IPS DF 4.7 (cell line): ENCODE data around the gene PDLIM3.
"Not testable (repeated sequence)": the region's sequence is repeated elsewhere in the genome, so short reads cannot be mapped to it uniquely, and the experiment has no call there.

Experiments used
- DNase-seq: peaks from one replicate; pipeline ENCODE4 v3.0.0-alpha.2; 2013; ENCODE audit warnings: low spot score; ENCODE audit errors: extremely low read depth

Gene PDLIM3, protein sequence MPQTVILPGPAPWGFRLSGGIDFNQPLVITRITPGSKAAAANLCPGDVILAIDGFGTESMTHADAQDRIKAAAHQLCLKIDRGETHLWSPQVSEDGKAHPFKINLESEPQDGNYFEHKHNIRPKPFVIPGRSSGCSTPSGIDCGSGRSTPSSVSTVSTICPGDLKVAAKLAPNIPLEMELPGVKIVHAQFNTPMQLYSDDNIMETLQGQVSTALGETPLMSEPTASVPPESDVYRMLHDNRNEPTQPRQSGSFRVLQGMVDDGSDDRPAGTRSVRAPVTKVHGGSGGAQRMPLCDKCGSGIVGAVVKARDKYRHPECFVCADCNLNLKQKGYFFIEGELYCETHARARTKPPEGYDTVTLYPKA

DNA sequence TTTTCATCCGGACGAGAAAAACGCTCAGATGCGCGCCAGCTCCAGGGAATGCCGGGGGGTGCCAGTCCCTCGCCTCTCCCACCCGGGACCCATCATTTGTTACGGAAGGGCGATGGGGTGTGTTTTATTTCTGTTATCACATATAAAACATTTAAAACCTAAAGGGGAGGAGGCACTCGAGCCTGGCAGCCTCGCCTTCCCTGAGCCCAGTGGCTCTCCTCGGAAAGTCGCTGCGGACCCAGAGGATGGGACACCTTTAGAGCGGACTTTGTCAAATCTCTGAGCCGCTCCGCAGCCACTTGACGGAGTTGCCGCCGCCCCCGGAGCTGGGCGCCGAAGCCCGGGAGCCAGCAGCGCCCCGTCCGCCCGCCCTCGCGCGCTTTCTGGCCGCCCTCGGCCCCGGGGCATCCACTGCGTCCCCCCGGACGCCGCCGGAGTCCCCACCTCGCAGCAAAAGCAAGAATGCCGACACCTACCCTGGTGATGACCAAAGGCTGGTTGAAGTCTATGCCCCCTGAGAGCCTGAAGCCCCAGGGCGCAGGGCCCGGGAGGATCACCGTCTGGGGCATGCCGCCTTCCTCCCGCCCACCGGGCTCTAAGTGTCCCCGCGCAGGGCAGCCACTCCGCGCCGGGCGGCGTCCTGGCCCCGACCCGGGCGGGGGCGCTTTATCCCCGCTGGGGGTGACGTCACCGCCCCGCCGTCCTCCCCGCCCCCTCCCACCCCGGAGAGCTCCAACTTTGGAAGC lies at the start of gene PDLIM3:
Gene PDLIM3 (minus strand): TSS at position 642 of the 746 bp plus-strand sequence. CDS start 73 bp downstream, at position 569.
- no peak for DNase-seq

DNA sequence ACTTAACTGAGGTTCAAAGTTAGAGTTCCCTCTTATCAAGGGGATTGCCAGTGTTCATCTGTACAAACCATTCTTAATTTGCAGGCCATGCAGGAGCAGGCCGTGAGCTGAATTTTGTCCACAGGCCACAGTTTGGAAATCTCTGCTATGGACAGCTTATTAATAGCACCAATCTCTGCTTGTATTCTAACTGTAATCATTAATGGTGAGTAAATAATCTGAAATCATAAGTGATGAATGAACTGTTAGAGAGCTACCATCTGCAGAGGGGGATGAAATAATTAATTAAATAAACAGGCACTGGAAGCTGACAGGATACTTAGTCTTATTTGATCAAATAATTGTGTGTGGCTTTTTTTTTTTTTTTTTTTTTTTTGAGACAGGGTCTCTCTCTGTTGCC lies 48.5 kb upstream of the PDLIM3 start:
- no peak for DNase-seq

DNA sequence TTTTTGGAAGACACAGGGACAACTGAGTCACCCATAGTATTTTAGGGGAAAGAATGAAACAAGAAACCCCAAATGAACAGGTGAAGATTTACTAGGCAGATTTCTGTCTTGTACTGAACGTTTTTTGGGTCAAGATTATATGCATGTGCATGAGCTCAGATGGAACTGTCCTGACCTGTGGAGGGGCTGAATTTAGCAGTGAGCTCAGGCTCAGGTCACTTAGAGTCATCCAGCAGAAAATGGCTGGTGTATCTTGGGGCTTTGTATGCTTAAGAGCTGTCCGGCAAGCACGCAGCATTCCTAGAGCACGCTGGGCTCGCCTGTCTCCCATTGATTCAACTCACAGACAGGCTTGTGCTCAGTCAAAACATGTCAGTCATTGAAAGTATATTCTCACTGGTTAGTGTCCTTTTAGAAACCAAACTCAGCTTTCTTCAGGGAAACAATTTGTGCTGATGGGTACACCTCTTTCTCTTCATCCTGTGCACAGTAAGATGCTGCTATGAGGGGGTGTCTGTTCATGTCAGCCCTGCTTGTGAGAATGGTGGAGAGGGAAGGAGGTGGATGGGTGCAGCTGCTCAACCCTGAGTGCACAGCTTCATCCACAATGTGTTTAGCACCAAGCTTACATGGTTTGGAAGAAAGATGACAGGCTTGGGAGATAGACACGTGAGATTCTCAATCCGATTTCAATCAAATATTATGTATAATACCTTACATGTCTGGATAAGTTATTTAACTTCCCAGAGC lies 47.5 kb upstream of the PDLIM3 start:
- DNase-seq = no peak

DNA sequence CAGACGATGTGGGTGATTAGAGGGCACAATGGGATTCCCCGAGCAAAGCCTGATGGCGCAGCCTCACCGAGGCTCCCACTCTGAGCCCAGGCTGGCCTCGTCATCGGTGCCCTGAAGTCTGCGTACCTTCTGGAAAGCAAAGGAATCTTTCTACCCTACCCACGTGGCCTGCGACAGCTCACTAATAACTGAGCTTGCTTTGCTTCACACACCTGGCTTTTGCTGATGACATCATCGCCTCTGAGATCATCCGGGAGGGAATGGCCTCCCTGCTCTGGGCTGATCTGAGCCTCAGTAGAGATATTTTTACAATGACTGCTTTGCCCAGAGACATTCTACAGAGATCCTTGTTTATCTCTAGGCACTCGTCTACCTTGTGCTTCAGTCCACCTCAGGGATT lies 45.4 kb upstream of the PDLIM3 start:
- DNase-seq = no peak

- DNase-seq = no peak
These were observed 43.0 kb upstream of the PDLIM3 start for GRCh38 chr4:185578284-185578683.

- DNase-seq = no peak
These were observed 41.9 kb upstream of the PDLIM3 start for GRCh38 chr4:185576962-185577950.

DNA sequence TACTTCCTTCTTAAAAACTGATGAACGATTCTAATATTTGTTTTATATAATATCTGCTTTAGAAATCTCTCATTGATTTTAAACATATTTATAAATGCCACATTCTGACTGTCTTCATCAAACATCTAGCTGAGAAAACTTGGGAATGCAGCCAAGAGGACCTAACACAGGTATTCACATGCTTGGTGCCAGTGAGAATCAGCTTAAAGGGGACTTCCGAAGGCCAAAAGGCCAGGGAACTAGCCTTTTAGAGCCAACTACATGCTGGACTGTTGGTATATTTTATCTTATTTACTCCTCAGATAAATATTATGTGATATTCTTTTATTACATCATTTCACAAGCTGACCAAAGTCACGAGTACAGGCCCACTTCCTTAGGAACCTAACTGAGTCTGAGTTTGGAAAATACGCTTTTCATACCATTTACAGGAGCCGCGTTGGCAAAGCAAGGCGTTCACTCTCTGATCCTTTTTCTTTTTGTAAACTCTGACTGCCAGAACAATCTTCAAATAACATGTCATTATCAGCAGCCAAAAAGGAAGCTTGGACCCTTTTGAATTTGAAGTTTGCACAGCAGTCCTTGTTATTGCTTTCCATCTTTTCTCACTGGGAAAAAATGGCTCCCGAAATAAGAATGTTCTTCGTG lies 41.1 kb upstream of the PDLIM3 start:
- DNase-seq = no peak

GRCh38 chr4:185573651-185574199 lies 38.4 kb upstream of the PDLIM3 start:
- peak; percentile 76 for DNase-seq

DNA sequence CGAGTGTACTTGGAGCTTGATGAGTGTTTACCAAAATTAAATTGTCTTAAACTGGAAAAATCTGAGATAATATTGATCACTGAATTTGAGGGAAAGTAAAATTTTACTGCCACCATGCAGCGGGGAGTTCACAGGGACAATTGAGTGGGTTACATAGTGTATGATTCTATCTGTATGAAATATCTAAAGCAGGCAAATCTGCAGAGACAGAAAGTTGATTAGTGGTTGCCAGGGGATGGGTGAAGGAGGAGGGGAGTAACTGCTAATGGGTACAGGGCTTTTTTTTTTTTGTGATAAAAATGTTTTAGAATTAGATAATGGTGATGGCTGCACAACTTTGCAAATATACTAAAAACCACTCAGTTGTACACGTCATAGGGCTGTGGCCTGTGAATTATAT lies 35.4 kb upstream of the PDLIM3 start:
- DNase-seq = no peak

- no peak for DNase-seq
These were observed 32.4 kb upstream of the PDLIM3 start for GRCh38 chr4:185567381-185568376.

DNA sequence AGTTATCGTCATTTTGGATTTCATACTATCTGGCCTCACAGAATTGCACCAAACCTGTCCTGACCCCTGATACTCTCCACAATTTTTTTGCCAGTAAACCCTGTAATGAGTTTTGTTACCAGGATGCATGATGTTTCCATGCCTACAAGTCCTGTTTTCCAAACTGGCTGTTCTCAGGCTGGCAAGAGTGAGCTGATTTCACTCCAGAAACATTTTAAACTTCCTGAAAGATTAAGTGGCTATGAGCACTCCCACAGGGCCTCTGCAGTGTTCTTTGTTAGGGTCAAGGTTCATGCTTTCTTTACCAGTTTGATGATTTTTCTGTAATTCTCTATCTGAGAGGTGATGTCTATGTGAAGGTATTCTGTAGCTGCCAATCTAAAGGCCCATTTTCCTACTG lies 31.7 kb upstream of the PDLIM3 start:
- no peak for DNase-seq

DNA sequence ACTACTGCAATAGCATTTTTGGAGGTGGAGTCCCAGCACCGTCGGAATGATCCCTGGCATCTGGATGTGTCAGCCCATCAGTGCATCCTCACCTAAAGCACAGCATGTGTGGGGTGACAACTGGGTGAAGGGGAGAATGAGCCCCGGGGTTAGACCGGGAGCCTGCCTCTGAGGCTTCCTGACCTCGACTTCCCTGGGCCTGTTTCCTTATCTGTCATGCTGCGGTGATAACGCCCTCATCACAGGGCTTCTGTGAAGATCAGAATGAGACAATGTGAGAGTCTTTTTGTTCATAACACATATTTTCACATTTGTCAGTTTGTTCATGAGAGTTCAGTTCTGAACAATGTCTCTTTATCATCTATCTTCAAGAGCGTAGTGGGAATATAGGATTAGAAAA lies 31.1 kb upstream of the PDLIM3 start:
- no peak for DNase-seq

DNA sequence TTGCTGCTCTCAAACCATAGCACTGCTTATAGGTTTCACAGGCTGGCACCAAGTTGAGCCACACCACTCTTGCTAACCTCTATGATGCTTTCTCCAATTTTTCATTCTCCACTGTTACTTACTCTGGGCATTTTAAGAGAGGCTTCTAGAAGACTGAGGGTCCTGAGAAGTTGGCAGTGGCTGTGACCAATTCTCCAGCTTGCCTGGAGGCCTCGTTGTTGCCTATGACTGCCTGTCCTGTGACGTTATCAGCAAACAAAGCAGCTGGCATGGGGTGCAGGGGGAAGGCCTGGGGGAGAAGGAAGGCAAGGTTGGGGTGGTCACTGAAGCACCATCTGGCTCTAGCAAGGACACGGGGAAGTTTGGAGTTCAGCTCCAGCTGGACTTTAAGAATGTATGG lies 30.4 kb upstream of the PDLIM3 start:
- no peak for DNase-seq

GRCh38 chr4:185564349-185564748 lies 29.0 kb upstream of the PDLIM3 start:
- no peak for DNase-seq

- no peak for DNase-seq
These were observed 27.2 kb upstream of the PDLIM3 start for GRCh38 chr4:185562531-185562930.

DNA sequence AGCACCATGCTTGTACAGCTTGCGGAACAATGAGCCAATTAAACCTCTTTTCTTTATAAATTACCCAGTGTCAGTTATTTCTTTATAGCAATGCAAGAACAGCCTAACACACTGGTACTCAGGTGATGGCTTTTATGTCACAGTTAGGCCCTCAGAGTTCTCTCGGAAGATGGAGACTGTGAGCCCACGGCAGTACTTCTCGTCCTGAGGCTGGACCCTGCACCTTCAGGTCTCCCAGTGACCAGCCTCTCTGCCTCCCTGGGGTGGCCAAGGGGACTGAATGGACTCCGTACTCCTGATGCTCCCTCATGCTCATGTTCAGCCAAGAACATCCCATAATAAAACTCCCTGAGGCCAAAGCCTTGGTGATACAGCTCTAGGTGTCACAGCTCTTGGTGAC lies 25.0 kb upstream of the PDLIM3 start:
- no peak for DNase-seq

DNA sequence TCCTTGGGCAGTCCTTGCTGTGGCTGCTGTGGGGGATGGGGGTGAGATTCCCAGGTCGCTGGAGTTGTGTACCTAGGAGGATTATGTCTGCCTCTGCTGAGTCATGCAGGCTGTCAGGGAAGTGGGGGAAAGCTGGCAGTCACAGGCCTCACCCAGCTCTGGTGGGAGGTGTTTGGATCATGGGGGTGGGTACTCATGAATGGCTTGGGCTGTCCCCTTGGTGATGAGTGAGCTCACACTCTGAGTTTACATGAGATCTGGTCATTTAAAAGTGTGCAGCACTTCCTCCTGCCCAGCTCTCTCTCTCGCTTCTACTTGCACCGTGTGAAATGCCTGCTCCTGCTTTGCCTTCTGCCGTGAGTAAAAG lies 24.6 kb upstream of the PDLIM3 start:
- no peak for DNase-seq

GRCh38 chr4:185559251-185559914 lies 24.1 kb upstream of the PDLIM3 start:
- not testable (repeated sequence) for DNase-seq
